ENCODE measurements around the gene B3GNT2.

DNA sequence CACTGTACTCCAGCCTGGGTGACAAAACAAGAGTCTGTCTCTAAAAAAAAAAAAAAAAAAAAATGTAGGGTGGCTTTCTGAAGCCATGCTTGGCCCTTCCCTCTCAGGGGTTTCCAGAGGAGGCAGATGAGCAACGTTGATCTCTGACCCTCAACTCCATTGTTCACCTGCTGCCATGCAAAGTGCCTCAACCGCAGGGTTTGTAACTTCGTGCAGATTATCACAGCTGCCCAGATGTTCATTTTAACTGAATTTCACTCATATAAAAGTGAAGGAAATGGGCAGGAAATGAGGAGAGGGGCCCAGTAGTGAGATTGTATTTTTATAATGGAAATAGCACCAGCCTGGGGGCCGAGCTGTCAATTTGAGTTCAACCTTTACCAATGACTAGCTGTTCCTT is 14.9 kb upstream of the B3GNT2 start:
- TF ChIP-seq, protein P1, sequence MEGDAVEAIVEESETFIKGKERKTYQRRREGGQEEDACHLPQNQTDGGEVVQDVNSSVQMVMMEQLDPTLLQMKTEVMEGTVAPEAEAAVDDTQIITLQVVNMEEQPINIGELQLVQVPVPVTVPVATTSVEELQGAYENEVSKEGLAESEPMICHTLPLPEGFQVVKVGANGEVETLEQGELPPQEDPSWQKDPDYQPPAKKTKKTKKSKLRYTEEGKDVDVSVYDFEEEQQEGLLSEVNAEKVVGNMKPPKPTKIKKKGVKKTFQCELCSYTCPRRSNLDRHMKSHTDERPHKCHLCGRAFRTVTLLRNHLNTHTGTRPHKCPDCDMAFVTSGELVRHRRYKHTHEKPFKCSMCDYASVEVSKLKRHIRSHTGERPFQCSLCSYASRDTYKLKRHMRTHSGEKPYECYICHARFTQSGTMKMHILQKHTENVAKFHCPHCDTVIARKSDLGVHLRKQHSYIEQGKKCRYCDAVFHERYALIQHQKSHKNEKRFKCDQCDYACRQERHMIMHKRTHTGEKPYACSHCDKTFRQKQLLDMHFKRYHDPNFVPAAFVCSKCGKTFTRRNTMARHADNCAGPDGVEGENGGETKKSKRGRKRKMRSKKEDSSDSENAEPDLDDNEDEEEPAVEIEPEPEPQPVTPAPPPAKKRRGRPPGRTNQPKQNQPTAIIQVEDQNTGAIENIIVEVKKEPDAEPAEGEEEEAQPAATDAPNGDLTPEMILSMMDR (conservative IDR thresholded peaks at IDR 0.05; ENCODE audit: low read length): no peak
- TF ChIP-seq EZH2phosphoT487 (IDR thresholded peaks at IDR 0.05; ENCODE audit: borderline replicate concordance): no peak

All from Loucy (cell line).